ENCODE data around the gene SCARB1.

DNA sequence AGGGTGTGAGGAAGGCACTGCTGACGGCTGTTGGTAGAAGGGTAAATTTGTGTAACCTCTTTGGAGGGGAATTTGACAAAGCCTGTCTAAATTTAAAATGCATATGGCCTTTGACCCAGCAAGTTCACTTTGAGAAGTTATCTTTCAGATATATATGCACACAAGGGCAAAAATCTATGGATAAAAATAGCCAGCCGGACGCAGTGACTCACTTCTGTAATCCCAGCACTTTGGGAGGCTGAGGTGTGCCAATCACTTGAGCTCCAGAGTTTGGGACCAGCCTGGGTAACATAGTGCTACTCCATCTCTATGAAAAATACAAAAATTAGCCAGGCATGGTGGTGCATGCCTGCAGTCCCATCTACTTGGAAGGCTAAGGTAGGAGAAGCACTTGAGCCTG, 37.3 kb upstream of the SCARB1 start:
- no peak for TF ChIP-seq EZH2phosphoT487 (IDR thresholded peaks at IDR 0.05; ENCODE audit: insufficient read depth, low read depth)
- no peak for TF ChIP-seq EZH2 (IDR thresholded peaks at IDR 0.05; ENCODE audit: insufficient read depth, poor library complexity, severe bottlenecking)
